Renal cortical epithelial cell (primary cell): Measurements from ENCODE around the gene DCLRE1C. TPM values are rescaled to one million over a fixed set of nuclear protein-coding genes. Genes with fewer than 3 reads are reported as not detected.
"Not testable (repeated sequence)": the region's sequence is repeated elsewhere in the genome, so short reads cannot be mapped to it uniquely, and the experiment has no call there.

Experiments
- DNase-seq: peaks from one replicate; pipeline ENCODE4 v3.0.0-alpha.2; 2011; ENCODE audit warnings: low read depth
- total RNA-seq: library from RNA; depleted of rRNA; stranded (reverse); fragments of >200 nt; gene quantifications from 2 replicates; pipeline ENCODE4 v1.2.3, GENCODE V29; 2014

Gene DCLRE1C
- total RNA-seq, 1 donor from 2014 or later: 12.2 TPM

- no peak for DNase-seq
Measured at GRCh38 chr10:14945108-14945507, 8.8 kb downstream of the DCLRE1C start.

GRCh38 chr10:14942950-14943338 lies 11.0 kb downstream of the DCLRE1C start:
- DNase-seq: not testable (repeated sequence)

GRCh38 chr10:14942147-14942949 lies 11.5 kb downstream of the DCLRE1C start:
- not testable (repeated sequence) for DNase-seq

GRCh38 chr10:14938971-14939370 lies 14.9 kb downstream of the DCLRE1C start:
- not testable (repeated sequence) for DNase-seq

GRCh38 chr10:14936584-14936983 lies 17.3 kb downstream of the DCLRE1C start:
- no peak for DNase-seq

- DNase-seq: no peak
Measured at GRCh38 chr10:14930610-14931009, 23.3 kb downstream of the DCLRE1C start.

GRCh38 chr10:14926722-14927416 lies 27.0 kb downstream of the DCLRE1C start:
- no peak for DNase-seq

GRCh38 chr10:14926061-14926470 lies 27.8 kb downstream of the DCLRE1C start:
- DNase-seq: peak; percentile 4

GRCh38 chr10:14925268-14925667 lies 28.6 kb downstream of the DCLRE1C start:
- DNase-seq: no peak

GRCh38 chr10:14924013-14924412 lies 29.9 kb downstream of the DCLRE1C start:
- DNase-seq: no peak

GRCh38 chr10:14918964-14919363 lies 34.9 kb downstream of the DCLRE1C start:
- DNase-seq: no peak

- no peak for DNase-seq
Measured at GRCh38 chr10:14917827-14918226, 36.1 kb downstream of the DCLRE1C start.

- no peak for DNase-seq
Measured at GRCh38 chr10:14916600-14916999, 37.3 kb downstream of the DCLRE1C start.

- no peak for DNase-seq
Measured at GRCh38 chr10:14911801-14912200, 42.1 kb downstream of the DCLRE1C start.

- DNase-seq: no peak
Measured at GRCh38 chr10:14910953-14911352, 42.9 kb downstream of the DCLRE1C start.

- no peak for DNase-seq
Measured at GRCh38 chr10:14909101-14909500, 44.8 kb downstream of the DCLRE1C start.

GRCh38 chr10:14907591-14907990 lies 46.3 kb downstream of the DCLRE1C start:
- not testable (repeated sequence) for DNase-seq

GRCh38 chr10:14906765-14907164 lies 47.1 kb downstream of the DCLRE1C start:
- DNase-seq: no peak

- no peak for DNase-seq
Measured at GRCh38 chr10:14905890-14906289, 48.0 kb downstream of the DCLRE1C start.

GRCh38 chr10:14904864-14905263 lies 49.0 kb downstream of the DCLRE1C start:
- no peak for DNase-seq

GRCh38 chr10:14904316-14904732 lies 49.6 kb downstream of the DCLRE1C start:
- DNase-seq: peak; percentile 46

GRCh38 chr10:14891151-14891550 lies 62.7 kb downstream of the DCLRE1C start:
- no peak for DNase-seq

GRCh38 chr10:14889318-14889717 lies 64.6 kb downstream of the DCLRE1C start:
- peak; percentile 16 for DNase-seq
